ENCODE results near the gene SLC26A9.
A peak's percentile ranks its signal among the peaks of the same experiment; 100 is the strongest.

The SLC26A9 gene

DNA sequence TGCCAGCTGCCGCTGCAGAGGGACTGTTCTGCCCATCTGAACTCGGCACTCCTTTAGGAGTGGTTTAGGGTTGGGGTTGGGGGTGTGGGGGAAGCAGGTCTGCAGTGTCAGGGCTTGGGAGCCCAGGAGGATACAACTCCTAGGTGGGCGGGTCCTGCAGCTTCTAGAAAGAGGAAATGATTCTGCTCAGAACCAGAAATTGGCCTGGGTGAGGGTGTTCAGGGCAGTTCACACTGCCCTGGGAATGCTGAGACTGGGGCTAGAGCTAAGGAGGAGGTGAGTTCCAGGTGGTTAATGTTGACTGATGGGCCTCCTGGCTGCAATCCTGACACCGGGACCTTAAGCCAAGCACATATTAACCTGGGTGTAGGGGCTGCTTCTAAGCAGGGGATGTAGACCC lies 4.8 kb upstream of the SLC26A9 start:
- DNase-seq, result no peak

DNA sequence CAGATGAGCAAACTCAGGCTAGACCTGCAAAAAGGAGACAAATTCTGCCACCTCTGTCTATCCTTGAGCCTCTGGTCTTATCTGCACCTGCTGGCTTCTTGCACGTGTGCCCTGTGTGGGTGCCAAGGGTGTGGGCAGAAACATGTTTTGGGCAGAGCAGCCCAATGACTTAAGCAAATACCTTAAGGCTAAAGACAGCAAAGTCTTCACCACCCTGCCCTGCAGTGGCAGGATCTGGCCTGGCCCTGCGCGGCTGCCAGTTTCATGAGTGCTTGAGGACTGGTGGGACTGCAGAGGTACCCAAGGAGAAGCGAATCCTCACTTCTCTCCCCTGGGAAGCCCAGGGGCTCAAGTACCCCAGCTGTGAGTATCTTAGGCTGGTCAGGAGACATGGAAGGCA lies 3.8 kb upstream of the SLC26A9 start:
- DNase-seq, result no peak

DNA sequence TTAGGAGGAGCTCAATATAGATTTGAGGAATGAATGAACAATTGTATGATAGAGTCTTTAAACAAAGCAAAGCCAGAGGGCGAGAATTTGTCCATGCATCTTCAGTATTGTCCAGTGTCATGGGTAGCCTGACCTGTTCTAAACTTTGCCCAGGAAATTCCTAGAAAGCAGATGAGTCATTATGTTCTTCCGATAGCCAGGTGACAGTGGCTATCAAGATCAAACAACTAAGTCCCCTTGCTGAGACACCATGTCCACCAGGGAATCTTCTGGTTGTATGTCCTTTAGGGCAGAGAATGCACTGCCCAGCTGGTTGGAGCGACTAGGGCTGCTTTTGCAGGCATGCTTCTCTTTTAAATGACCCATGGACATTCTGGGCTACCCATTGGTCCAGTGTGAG lies 1.8 kb upstream of the SLC26A9 start:
- no peak for DNase-seq

DNA sequence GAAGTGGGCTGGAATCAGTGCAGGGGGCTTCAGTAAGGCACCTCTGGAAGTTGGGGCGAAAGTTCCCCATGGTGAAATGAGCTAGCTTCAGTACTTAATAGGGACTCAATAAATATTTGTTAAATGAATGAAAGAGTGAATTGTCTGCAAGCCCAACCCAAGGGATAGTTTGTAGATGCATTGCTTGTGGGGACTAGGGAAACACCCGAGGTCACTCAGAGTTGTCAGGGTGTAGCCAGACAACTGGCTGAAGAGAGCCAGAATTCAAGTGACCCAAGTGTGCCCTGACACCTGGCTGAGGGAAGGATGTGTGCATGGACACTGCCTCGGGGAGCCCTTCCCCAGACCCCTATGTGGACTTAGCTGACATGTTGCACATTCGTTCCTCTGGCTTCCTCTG lies 1.3 kb upstream of the SLC26A9 start:
- DNase-seq, result no peak

DNA sequence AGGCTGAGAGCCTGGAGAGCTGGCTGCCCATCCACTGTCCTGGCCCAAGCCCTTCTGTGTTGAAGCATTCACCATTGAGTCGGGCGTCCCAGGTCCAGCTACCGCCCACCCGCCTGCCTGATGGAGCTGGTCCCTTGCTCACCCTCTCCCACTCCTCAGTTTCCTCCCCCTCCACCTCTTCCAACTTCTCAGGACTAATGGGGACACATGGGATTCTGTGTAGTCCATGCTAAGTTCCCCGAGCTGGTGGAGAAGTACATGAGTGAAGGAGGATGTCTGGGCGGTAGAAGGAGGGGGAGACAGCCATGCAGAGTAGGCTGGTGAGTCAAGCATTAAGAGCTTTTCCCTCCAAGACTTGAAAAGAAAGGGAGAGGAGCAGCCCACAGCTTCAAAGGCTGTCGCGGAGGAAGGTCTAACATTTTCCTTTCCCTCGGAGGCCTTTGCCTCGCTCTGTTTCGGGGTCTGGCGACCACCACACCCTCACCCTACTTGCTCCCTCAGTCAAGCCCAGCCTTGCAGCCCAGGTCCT lies 561 bp downstream of the SLC26A9 start:
- no peak for DNase-seq

DNA sequence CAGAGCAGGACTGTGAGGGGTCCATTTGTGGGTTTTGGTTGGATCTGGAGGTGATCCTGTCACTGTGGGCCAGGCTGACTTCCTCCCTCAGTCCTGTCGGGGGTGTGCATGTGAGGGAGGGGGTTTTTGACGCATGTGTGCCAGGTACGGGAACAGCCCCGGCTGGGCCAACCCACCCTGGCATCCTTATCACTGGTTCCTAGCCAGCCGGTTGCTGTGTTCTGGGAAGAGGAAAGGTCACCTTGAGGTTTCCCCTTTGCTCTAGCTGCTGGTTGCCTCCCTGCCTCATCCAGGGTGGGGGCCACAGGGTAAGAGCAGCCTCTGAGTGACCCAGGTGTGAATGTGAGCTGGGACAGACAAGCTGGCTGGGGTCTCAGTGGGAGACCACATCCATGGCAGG lies 2.5 kb downstream of the SLC26A9 start:
- no peak for DNase-seq

DNA sequence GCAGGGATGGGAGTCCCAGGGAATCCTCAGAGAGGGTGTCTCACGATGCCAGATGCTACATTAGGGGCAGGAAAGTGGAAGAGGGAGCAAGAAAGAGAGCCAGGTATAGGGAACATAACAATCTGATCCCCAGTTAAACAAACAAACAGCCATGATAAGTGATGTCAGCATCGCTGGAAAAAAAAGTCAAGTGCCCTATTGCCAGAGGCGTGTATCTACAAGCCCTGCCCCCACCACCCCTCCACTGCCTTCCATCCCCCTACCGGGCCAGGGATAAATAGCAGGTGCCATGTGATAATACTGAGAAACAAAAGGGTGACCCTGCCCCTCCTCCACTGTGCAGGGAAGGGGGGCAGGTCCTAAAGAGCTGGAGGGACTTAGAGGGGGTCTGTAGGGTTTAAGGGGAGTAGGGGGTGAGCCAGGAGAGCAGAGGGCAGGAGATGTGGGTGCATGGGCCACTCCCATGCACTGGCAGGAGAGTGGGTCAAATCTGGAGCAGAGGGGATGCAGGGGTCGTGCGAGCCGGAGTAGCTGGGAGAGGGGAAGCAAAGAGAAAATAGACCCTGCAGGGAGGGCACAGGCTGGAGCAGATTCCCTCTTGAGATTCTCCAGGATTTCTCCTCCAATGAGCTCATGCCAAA lies 3.4 kb downstream of the SLC26A9 start:
- peak; percentile 77 for DNase-seq

DNA sequence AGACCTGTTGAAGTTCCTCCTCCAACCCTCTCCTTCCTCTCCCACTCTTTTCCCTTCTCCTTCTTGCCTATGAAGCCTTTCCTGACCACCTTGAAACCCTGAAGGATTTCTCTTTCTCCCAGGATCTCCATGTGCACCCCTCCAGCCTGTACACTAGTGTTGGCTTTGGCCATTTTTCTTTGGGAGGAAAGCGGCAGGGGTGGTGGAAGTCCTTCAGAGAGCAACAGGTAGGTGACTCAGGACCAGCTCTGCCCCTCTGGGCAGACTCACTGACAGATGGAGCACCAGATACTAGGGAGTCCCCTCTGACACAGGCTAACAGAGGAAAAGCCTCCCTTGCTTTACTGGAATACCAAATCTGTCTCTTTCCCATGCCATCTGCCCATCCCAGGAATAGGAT lies 4.6 kb downstream of the SLC26A9 start:
- no peak for DNase-seq

DNA sequence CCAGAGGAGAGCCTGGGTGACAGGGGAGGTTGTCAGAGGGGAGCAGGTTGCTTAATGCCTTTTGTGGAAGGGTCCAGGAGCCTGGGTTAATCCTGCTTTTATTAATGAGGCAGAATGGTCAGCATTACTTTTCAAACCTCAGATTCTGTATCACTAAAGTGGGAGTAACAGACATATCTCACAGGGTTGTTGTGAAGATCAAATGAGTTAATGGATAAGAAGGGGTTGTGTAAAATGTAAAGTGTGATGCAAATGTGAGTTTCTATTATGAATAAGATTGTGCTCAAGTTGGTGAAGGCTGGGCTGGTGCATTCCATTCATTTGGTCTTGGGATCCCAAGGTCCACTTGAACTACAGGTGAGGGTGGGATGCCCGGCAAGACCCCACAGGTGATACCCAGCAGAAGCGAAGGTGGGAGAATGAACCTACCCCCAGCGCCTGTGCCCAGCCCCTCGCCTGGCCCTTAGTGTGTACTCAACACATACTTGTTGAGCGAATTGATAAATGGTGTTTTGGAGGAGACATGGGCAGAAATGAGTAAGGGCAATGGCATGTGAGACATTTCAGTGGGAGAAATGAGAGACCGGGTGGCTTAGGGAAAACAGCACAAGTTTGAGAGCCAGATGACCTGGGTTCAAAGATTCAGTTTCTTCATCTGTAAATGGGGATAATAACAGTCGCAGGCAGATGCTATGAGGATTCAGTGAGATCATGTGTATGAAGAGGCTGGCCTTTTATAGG lies 6.2 kb downstream of the SLC26A9 start:
- DNase-seq, result no peak

DNA sequence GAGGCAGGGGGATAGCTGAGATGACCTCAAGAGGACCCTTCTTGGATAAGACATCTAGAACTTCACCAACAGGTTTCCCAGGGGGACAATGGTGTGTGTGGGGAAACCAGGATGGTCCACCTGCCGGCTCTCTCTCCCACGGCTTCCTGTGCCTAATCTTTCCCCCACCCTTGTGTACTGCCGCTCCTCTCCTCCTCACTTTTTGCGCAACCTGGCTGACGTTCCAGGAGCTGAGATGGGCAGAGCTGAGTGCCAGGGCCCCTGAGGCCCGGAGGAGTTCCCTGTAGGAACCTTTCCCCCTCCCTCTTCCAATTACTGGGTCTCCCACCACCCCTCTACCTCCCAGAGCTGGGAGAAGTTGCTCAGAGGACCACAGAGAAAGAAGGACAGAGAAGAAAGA lies 6.9 kb downstream of the SLC26A9 start:
- no peak for DNase-seq

DNA sequence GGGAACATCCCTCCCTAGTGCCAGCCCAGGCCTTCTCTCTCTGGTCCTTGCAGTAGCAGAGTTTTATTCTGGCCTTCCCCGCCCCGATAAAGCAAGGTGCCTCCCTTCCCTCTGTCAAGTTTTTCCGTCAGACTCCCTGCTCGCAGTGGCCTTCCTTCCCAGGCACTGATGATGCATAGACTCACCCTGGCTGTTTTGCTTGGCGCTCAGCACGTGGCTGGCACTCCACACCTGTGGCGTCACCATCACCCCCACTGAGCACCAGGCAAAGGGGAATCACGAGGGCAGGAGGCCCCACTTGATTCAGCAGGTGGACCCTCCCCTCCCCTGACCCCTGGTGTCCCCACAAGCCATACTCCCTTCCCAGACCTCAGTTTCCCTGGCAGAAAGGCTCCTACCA lies 7.4 kb downstream of the SLC26A9 start:
- no peak for DNase-seq

DNA sequence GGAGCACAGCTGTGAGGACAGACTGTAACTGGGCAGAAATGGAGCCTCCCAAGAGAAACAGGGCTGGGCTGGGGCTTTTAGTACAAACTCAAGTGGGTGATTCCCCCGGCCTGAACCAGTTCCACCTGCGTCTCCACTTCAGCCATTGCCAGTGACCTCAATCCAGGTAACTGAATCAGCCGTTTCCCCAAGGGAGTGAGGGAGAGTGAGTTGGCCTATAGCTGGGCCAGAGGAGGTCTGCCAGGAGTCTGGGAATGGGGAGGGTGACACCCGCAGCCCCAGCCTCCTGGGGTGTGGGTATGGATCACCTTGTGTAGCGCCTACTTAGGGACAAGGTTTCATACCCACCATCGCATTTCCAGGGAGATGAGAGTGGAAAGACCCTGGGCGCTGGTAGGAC lies 8.5 kb downstream of the SLC26A9 start:
- DNase-seq, result no peak

DNA sequence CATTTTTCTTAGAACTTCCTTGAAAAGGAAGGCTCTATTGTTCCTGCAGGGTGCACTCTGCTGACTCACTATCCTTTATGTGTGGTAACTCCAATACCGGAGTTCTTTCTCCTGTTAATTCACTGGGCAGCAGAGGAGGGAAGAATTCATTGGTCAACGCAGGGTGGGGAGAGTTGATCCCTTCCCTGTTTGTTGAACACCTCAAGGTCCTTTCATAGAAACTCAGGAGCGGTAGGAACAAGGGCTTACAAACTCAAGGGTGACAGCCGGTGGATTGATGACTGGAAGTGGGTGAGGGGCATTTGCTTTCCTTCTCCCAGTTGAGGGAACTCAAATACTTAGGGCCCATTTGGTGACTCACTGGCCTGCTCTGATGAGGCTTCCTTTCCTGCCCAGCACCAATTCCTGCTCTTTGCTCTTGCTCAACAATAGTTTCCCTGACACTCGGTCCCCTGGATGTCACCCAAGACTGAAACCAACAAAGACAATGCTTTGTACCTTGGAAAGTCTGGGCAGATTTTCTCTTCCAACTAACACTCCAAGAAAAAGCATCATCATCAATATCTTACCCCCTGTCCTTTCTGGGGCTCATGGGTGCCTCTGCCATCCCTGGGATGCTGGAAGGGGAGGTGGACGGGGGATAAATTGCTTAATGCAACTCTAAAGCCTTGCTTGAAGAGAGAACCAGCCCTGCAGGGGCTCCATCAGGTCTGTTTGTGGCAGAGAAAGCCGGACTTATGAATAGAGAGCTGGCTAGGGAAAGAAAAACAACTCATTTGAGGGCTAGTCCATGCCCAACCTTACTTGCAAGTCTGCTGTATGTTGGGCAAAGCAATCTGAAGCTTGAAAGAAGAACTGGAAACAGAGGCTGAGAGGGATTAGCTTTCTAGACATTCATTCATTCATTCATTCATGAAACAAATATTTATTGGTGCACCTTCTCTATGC lies 9.3 kb downstream of the SLC26A9 start:
- no peak for DNase-seq

DNA sequence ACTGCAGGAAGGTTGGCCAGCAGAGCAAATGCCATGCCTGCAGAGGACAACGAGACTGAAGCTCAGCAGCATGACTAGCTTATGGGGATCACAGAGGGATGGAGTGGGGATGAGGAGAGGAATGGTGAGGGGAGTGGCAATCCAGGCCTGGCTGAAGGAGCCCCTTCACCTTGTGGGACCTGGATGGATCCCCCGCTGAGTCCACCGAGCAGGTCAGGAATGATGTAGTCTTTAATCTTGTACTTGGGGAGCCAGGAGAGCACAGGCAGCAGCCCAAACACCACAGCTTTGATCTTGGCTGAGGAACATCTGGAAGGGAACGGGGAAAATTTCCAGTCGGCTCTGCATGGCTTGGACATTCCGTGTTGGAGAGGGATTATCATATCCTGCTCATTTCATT lies 10.5 kb downstream of the SLC26A9 start:
- DNase-seq, result no peak

DNA sequence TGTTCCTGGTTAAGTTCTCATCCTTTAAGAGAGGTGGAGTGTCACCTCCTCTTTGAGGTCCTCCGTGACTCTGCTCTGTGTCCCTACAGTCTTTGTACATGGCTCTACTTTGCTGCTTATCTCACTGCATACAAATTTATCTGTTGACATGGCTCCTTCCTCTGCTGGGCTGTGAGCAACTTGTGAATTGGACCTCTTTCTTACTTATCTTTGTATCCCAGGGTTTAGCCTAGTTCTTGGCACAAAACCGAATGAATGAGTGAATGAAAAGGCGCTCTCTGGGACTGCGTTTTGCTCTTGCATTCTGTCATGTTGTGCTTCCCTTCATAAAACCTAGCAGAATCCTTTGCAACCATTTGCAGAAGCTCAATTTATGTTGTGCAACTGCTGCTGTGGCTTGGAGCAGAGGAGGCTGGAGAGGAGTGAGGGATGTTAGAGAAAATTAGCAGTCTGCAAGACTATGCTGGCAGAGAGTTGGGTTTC lies 12.4 kb downstream of the SLC26A9 start:
- DNase-seq, result no peak

DNA sequence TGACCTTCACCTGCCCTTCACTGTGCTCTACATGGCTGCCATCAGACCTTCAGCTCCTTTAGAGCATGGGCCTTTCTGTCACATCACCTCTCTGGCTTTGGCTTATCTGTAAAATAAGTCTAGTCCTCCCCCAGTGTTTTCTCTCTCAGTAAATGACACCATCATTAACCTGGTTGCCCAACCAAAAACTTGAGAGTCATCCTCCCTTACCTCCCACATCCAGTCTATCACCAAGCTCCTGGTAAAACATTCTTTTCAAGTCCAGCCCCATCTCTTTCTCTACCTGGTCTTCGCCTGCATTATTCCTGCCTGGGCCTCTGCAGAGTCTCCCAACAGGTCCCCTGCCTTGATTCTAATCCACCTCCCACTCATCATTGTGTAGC lies 13.1 kb downstream of the SLC26A9 start:
- DNase-seq, result no peak

DNA sequence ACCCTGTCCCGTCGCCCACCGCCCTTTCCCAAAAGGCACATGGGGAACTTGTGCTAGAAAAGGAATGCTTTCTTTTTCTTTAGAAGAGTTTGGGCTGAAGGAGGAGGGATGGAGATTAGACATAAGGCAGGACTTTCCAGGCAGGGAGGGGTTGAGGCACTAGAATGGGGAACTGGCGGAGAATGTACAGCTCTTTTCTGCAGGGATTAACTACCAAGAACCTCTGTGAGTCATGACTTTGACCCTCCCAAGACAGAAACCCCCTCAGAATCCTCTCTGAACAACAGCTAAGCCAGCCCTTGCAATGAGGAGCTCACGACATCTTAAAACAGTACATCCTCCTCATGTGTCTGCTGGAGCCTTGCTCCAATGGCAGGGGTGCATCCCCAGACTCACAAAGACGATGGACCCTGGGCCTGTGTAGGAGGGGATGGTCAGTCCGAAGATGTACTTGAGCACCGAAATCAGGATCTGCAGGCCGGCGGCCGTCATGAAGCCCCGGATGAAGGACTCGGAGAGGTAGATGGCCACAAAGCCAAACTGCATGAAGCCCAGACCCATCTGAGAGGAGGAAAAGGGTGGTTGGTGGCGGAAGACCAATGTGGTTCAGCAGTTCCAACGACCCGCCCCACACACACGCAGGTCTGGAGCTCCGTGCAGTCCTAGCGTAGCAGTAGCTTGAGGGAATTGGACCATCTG lies 13.6 kb downstream of the SLC26A9 start:
- DNase-seq, result no peak

DNA sequence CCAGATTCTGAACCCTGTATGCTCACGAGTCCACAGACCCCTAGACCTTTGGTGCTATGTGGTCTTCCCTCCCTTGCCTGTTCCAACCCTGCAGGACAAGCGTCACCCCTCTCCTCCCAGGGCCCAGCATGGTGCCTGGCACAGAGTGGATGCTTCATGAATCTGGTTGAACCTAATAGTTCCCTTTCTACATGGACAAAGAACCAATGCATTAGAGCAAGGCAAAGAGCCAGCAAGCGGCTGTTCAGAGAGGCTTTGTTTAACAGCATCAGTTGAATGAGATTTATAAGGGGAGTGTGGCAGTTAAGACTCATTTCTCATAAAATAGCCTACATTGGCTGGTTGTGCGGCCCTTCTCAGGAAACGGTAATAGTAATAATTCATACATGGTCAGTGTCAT lies 14.9 kb downstream of the SLC26A9 start:
- no peak for DNase-seq

DNA sequence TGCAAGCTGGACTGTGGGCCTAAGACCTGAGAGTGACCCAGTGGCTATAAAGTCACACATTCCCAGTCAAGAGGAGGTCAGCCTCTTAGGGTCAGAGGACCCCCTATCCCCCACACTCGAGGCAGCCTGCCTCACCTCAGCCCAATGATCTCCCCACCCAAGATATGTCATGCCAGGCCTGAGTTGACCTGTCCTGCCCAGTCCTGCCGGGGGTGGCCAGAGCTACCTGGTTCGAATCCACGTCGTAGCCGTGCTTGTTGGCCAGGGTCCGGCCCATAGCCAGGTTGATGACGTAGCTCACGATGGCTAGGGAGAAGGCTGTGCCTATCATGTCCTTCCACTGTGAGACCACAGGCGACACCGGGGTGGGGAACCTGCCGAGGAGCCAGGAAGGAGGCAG lies 15.6 kb downstream of the SLC26A9 start:
- no peak for DNase-seq

DNA sequence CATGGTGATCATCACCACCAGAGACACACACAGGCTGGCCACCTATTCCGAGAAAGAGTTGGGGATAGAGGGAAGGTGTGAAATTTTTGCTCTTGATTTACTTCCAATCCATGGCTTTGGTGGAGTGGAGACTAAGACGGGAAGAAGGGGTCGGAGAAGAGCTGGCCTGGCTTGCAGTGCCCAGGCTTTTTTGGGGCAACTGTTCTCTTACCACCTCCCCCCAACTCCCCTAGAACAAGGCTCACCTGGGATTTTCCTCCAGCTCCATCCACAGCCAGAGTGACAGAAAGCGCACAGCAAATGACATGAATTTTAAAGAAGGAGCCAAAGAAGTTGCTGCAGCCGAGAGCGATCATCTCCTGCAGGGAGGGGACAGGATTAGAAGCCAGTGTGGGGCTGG lies 16.0 kb downstream of the SLC26A9 start:
- DNase-seq, result no peak

DNA sequence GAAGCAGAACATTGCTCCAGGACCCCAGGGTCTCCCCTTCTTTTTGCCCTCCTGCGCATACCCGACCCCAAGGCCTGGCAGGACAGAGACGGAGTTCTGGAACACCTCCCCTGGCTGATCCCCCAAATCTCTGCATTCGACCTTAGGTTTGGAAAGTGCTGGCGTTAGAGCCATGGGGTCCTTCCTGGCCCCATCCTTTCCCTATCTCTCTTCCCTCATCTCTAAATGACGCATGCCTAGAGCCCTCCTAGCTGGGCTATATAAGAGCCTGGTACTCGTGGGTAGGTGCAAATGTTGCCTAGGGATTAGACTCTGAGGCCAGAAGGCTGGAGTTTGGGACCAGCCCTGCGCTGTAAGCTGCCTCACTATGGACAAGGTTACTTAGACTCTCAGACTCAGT lies 16.6 kb downstream of the SLC26A9 start:
- no peak for DNase-seq

DNA sequence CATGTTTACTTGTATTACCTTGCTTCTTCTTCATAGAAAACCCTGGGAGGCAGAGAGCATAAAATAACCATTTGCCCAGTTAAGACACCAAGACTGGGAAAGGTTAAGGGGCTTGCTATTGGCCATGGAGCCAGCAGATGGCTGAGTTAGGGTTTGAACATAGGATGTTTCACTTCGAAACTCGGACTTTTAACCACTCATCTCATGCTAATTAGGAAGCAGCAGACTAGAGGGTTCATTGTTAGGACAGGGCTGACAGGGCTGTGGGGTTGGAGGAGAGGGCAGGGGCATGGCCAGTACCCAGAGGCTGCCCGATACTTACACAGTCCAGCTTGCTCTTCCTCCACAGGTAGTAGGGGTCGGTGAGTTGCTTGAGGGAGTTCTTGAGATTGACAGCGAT lies 17.0 kb downstream of the SLC26A9 start:
- no peak for DNase-seq

DNA sequence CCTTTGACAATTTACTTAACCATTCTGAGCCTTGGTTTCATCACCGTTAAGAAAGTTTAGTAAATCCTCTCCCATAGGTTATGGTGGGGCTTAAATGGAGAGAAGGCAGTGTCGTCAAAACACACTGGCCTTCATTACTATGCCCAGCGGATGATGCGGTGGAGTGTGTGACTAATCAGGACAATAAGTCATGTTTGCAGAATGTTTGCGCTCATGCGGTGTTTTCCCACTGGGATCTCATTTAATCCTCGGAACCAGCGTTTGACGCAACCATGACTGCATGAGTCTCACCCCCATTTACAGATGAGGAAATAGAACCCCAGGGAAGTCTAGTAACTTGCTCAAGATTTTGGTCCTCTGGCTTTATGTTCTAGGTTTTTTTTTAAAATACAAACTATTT lies 17.5 kb downstream of the SLC26A9 start:
- DNase-seq, result peak; percentile 14

Measured in NCI-H146 (cell line).